Cardiac muscle cell (in vitro differentiated cells and primary cell): ENCODE results near the gene BBS12. TPM values are rescaled to one million over a fixed set of nuclear protein-coding genes. Genes with fewer than 3 reads are reported as not detected.

ENCODE experiments used
- DNase-seq, 2 donors: peaks; one replicate each; pipeline versions ENCODE4 v3.0.0 to v3.0.0-alpha.2; 2010 to 2017; ENCODE audit warnings: low read depth in 1 of 2, low spot score in 1 of 2
- H3K27ac ChIP-seq: fragments of 200-600 bp; sonication (generic); 2 replicates; pipeline ENCODE4 v1.5.1; 2016
- H3K27me3 ChIP-seq: fragments of 200-600 bp; sonication (generic); 2 replicates; pipeline ENCODE4 v1.6.0; 2016; ENCODE audit warnings: control low read depth
- H3K36me3 ChIP-seq: fragments of 200-600 bp; sonication (generic); 2 replicates; pipeline ENCODE4 v1.5.1; 2016; ENCODE audit warnings: control low read depth
- H3K4me1 ChIP-seq: fragments of 200-600 bp; sonication (generic); 2 replicates; pipeline ENCODE4 v1.8.1; 2017; ENCODE audit warnings: low read depth, mild to moderate bottlenecking, mixed run types
- H3K4me3 ChIP-seq: fragments of 200-600 bp; sonication (generic); 2 replicates; pipeline ENCODE4 v1.5.1; 2016; ENCODE audit warnings: mild to moderate bottlenecking
- H3K9me3 ChIP-seq: fragments of 200-600 bp; sonication (generic); 2 replicates; pipeline ENCODE4 v1.5.1; 2017; ENCODE audit warnings: low read depth, mild to moderate bottlenecking, control low read depth
- polyA plus RNA-seq: library from polyadenylated mRNA; unstranded; fragments of >200 nt; fragmentation: Nextera tagmentation; extraction: Ambion mirVana; gene quantifications from 2 replicates; pipeline ENCODE4 v1.2.1, GENCODE V29; 2016
- total RNA-seq: library from RNA; depleted of rRNA; stranded (reverse); fragments of >200 nt; gene quantifications from 2 replicates; pipeline ENCODE4 v1.2.3, GENCODE V29; 2016
- TF ChIP-seq, protein P1 (sequence below): IDR thresholded peaks from 2 replicates; pipeline ENCODE4 v1.5.1; 2012; ENCODE audit warnings: low read depth, mild to moderate bottlenecking, low read length

Gene BBS12
- total and polyA plus RNA-seq, 2 experiments from 2014 or later, result 4.9 to 7.4 TPM

DNA sequence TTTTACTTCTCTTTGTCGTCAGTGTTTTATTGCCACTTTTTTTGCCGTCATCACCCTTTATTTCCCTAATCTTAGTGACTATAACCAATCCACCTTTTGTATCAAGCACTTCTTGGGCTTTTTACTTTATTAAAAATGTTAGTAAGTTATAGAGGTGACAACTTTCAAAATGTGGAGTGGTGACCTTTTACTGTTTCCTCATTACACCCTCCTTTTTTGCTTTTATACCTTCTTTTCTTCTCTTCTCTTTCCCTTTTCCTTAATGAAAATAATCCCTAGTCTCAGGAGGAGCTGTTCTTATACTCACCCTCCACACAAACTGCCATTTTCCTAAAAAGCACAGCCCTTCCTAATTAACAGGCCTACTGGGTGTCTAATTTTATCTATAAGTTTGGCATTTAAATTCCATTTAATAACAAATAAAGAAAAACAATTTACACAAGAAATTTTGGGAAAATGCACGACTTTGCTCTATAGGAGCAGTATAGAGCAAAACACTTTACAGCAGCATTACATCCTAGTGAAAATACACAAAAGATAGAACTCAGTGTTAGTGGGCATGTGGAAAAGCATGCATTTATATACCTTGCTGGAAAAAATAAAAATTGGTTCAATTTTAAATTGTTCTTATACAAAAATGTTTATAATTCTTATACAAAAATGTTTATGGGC lies 27.3 kb downstream of the BBS12 start:
- Histone ChIP-seq H3K9me3 (no peaks in the 10 kb centered on the region), H3K4me3 (no peak overlapping the region), H3K27ac (no peak overlapping the region), H3K4me1 (no peaks in the 10 kb centered on the region), H3K27me3 (no peaks in the 10 kb centered on the region), H3K36me3 (no peaks in the 10 kb centered on the region)
- TF ChIP-seq, protein P1, sequence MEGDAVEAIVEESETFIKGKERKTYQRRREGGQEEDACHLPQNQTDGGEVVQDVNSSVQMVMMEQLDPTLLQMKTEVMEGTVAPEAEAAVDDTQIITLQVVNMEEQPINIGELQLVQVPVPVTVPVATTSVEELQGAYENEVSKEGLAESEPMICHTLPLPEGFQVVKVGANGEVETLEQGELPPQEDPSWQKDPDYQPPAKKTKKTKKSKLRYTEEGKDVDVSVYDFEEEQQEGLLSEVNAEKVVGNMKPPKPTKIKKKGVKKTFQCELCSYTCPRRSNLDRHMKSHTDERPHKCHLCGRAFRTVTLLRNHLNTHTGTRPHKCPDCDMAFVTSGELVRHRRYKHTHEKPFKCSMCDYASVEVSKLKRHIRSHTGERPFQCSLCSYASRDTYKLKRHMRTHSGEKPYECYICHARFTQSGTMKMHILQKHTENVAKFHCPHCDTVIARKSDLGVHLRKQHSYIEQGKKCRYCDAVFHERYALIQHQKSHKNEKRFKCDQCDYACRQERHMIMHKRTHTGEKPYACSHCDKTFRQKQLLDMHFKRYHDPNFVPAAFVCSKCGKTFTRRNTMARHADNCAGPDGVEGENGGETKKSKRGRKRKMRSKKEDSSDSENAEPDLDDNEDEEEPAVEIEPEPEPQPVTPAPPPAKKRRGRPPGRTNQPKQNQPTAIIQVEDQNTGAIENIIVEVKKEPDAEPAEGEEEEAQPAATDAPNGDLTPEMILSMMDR, result peak; percentile 58
- DNase-seq, result peak in 1 of 2 donors; percentile 39

DNA sequence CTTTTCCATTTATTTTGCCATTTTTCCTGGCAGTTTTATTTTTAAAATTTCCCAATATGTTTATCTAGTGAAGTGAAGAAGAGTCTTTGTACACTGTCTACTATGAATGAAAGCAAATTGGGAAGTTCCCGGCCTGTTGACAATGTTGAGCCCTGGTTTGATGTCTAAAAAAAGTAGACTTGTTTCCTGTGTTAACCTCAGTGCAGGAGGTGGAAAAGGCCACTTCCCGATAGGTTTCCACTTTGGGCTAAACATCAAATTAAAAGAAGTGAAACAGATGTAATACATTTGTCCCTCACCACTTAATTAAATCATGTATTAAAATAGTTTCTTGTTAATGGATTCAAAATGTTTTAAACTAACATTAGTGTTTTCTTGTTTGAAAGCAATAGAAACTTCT lies 30.0 kb downstream of the BBS12 start:
- Histone ChIP-seq H3K4me3 (no peak overlapping the region), H3K27me3 (no peaks in the 10 kb centered on the region), H3K36me3 (no peaks in the 10 kb centered on the region), H3K27ac (no peak overlapping the region), H3K4me1 (no peaks in the 10 kb centered on the region), H3K9me3 (no peaks in the 10 kb centered on the region)
- TF ChIP-seq, protein P1, result no peak
- no peak for DNase-seq

DNA sequence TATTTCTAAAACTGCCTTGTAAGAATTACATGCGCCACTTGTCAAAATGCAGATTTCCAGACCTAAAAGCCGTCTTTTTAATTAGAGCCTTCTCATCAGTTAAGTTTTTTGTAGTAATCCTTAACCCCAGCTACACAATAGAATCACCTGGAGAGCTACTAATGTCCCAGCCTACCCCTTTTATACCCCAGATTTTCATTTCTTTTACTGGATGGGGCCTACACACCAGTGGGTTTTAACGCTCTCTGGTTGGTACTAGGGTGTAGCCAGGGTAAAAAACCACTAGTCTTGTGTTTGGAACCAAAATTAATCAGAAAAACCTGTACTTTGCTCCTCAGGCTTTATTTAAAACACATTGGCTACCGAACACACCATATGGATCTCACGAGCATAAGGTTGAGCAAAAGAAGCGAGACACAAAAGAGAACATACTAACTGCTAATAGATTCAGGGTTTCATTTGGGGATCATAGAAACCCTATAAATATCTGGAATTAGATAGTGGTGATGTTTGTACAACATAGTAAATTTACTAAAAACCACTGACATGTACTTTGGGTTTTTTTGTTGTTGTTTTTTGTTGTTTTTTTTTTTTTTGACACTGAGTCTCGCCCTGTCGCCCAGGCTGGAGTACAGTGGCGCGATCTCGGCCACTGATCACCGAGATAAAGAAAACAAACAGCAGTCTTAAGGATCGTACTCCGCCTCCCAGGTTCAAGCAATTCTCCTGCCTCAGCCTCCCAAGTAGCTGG lies 30.6 kb downstream of the BBS12 start:
- Histone ChIP-seq H3K36me3 (no peaks in the 10 kb centered on the region), H3K9me3 (no peaks in the 10 kb centered on the region), H3K27me3 (no peaks in the 10 kb centered on the region), H3K27ac (no peak overlapping the region), H3K4me1 (no peaks in the 10 kb centered on the region), H3K4me3 (no peak overlapping the region)
- TF ChIP-seq, protein P1, result no peak
- no peak for DNase-seq

DNA sequence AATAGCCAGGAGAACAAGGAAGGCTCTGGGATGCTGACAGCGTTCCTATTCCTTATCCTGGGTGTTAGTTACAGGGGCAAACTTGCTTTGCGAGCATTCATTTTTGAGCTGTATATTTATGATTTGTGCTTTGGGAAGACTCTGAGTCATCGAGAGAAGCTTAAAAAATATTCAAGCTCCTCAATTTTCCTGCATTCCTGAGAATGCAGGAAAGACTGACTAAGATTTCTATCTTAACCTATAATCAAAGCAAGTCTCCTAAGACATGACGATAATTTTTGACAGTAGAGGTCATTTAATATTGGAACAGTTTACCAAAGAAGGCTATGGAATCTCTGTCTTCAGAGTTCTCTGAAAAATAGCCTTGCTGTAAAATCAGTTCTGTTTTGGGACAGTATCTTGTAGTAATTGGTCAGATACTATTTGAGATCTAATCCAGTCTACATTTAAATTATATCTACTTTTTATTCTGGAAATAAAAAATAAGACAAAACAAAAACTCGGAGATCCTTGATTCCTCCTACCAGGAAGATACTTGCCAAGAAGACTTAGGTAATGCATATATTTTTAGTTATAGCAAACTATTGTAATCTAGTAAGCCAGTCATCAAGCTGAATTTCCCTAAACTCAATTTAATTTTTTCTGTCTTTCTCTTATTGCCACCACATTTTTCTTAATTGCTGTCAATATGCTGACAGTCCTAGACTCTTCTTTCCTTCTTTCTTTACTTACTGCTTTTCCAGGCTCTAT lies 31.7 kb downstream of the BBS12 start:
- no peak overlapping the region for H3K27ac ChIP-seq
- DNase-seq, result peak in 1 of 2 donors; percentile 37
- no peak overlapping the region for H3K4me3 ChIP-seq
- H3K4me1 ChIP-seq, result no peaks in the 10 kb centered on the region
- H3K27me3 ChIP-seq, result no peaks in the 10 kb centered on the region
- TF ChIP-seq, protein P1, result no peak
- H3K9me3 ChIP-seq, result no peaks in the 10 kb centered on the region
- no peaks in the 10 kb centered on the region for H3K36me3 ChIP-seq

DNA sequence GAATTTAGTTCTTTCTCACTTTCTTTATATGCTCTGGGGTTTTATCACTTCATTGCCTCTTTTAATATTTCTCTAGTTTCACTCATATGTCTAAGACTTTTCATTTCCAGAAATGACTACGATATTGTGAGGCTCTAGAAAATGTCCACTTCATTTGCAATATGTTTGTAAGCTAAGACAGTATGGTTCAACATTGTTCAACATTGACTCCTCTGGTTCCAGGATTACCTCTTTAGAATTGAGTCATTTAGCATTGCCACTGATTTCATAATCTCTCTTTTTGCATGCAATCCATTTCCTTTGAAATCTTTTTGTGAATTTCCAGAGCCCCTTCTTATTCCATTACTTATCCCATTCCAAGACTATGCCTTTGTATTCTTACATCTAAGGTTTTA lies 32.3 kb downstream of the BBS12 start:
- Histone ChIP-seq H3K9me3 (no peaks in the 10 kb centered on the region), H3K27ac (no peak overlapping the region), H3K36me3 (no peaks in the 10 kb centered on the region), H3K4me1 (no peaks in the 10 kb centered on the region), H3K4me3 (no peak overlapping the region), H3K27me3 (no peaks in the 10 kb centered on the region)
- DNase-seq, result peak in 1 of 2 donors; percentile 85
- TF ChIP-seq, protein P1, result no peak
